IMR-90 (cell line): ENCODE data around the gene ITPKB. TPM values are rescaled to one million over a fixed set of nuclear protein-coding genes. Genes with fewer than 3 reads are reported as not detected.

Experiments used
- ATAC-seq: fragments of 200-7000 bp; cut with Tn5 transposase; 2 replicates; pipeline ENCODE4 v1.9.1; 2020; ENCODE audit warnings: low read depth, mild to moderate bottlenecking, moderate library complexity
- BruUV-seq: library from RNA; stranded (reverse); fragments of 400-500 nt; replicated peaks from 2 replicates; lab custom pipeline; 2021; lab: Mats Ljungman, UMichigan
- CTCF ChIA-PET: fragments of 300-600 bp; formaldehyde crosslinking; extraction: SDS; loops from one replicate; lab custom pipeline; 2021; ENCODE audit warnings: antibody characterized with exemption; lab: Yijun Ruan, JAX
- POLR2A ChIA-PET: fragments of 300-600 bp; sonication (Branson Sonifier 250); formaldehyde crosslinking; loops from one replicate; lab custom pipeline; 2022; ENCODE audit warnings: antibody characterized with exemption; ENCODE audit not compliant: unreplicated experiment; lab: Charles Lee
- DNase-seq: peaks from one replicate; pipeline ENCODE4 v3.0.0; 2013
- H2AFZ ChIP-seq: replicated peaks from 2 replicates; pipeline ENCODE3; 2013; ENCODE audit warnings: low read length, mild to moderate bottlenecking; ENCODE audit not compliant: poor library complexity
- H2AK5ac ChIP-seq: 2 replicates; pipeline ENCODE4 v1.6.1; 2013; ENCODE audit warnings: low read depth, low read length, inconsistent platforms
- H2AK9ac ChIP-seq: replicated peaks from 2 replicates; pipeline ENCODE3; 2013; ENCODE audit warnings: mild to moderate bottlenecking, low read depth, low read length, moderate library complexity; ENCODE audit not compliant: poor library complexity
- H2BK120ac ChIP-seq: 2 replicates; pipeline ENCODE4 v1.6.1; 2013; ENCODE audit warnings: low read depth, low read length, inconsistent platforms
- H2BK15ac ChIP-seq: 3 replicates; pipeline ENCODE4 v1.6.1; 2013; ENCODE audit warnings: low read depth, low read length, inconsistent platforms
- H2BK20ac ChIP-seq: 2 replicates; pipeline ENCODE4 v1.6.1; 2013; ENCODE audit warnings: low read depth, mild to moderate bottlenecking, inconsistent platforms, low read length, moderate library complexity
- H2BK5ac ChIP-seq: 2 replicates; pipeline ENCODE4 v1.6.1; 2013; ENCODE audit warnings: mild to moderate bottlenecking, low read depth, low read length, inconsistent platforms; ENCODE audit not compliant: poor library complexity, severe bottlenecking
- H3K14ac ChIP-seq: replicated peaks from 2 replicates; pipeline ENCODE4 v1.6.1; 2013; ENCODE audit warnings: low read depth, low read length, inconsistent platforms
- H3K18ac ChIP-seq: 2 replicates; pipeline ENCODE4 v1.6.1; 2013; ENCODE audit warnings: low read depth, low read length, control low read depth
- H3K23ac ChIP-seq: 2 replicates; pipeline ENCODE4 v1.6.1; 2013; ENCODE audit warnings: low read depth, low read length, inconsistent platforms
- H3K27ac ChIP-seq: 2 replicates; pipeline ENCODE4 v1.5.1; 2013; ENCODE audit warnings: mild to moderate bottlenecking, control low read depth, low read length; ENCODE audit not compliant: insufficient read depth
- H3K27me3 ChIP-seq: 2 replicates; pipeline ENCODE4 v1.6.1; 2013; ENCODE audit warnings: low read length; ENCODE audit not compliant: control insufficient read depth, insufficient read depth
- H3K36me3 ChIP-seq: 2 replicates; pipeline ENCODE4 v1.6.1; 2013; ENCODE audit warnings: low read length, mixed read lengths; ENCODE audit not compliant: control insufficient read depth, insufficient read depth
- H3K4ac ChIP-seq: 2 replicates; pipeline ENCODE4 v1.6.1; 2013; ENCODE audit warnings: low read depth, low read length, inconsistent platforms
- H3K4me1 ChIP-seq: 2 replicates; pipeline ENCODE4 v1.6.1; 2013; ENCODE audit warnings: low read length, mixed read lengths; ENCODE audit not compliant: control insufficient read depth, insufficient read depth
- H3K4me2 ChIP-seq: 2 replicates; pipeline ENCODE4 v1.6.1; 2013; ENCODE audit warnings: low read depth, mild to moderate bottlenecking, control low read depth, low read length, moderate library complexity
- H3K4me3 ChIP-seq: 2 replicates; pipeline ENCODE4 v1.5.1; 2013; ENCODE audit warnings: low read depth, mild to moderate bottlenecking, control low read depth, low read length, moderate library complexity; ENCODE audit not compliant: insufficient read depth
- H3K56ac ChIP-seq: 2 replicates; pipeline ENCODE4 v1.6.1; 2013; ENCODE audit warnings: low read length, inconsistent platforms; ENCODE audit not compliant: insufficient read depth; ENCODE audit errors: extremely low read depth
- H3K79me1 ChIP-seq, 2 experiments: 2 replicates each; pipeline ENCODE4 v1.6.1; 2013; ENCODE audit warnings: low read length in 2 of 2, inconsistent platforms in 1 of 2, low read depth in 1 of 2
- H3K9ac ChIP-seq: 2 replicates; pipeline ENCODE4 v1.6.1; 2013; ENCODE audit warnings: low read depth, low read length, control low read depth
- H3K9me1 ChIP-seq: 2 replicates; pipeline ENCODE4 v1.6.1; 2013; ENCODE audit warnings: low read length, inconsistent platforms; ENCODE audit not compliant: insufficient read depth
- H3K9me3 ChIP-seq: 2 replicates; pipeline ENCODE4 v1.6.1; 2013; ENCODE audit warnings: low read length; ENCODE audit not compliant: control insufficient read depth, insufficient read depth
- H4K20me1 ChIP-seq: 2 replicates; pipeline ENCODE4 v1.6.1; 2013; ENCODE audit warnings: low read length, inconsistent platforms; ENCODE audit not compliant: insufficient read depth
- H4K5ac ChIP-seq: 2 replicates; pipeline ENCODE4 v1.6.1; 2013; ENCODE audit warnings: mild to moderate bottlenecking, low read depth, low read length, control low read depth
- H4K8ac ChIP-seq, 2 experiments: 2 replicates each; pipeline ENCODE4 v1.6.1; 2013; ENCODE audit warnings: low read depth in 2 of 2, low read length in 2 of 2, control low read depth in 1 of 2, inconsistent platforms in 1 of 2
- H4K91ac ChIP-seq: 2 replicates; pipeline ENCODE4 v1.6.1; 2013; ENCODE audit warnings: low read depth, low read length, inconsistent platforms; ENCODE audit not compliant: insufficient read depth
- MAFK ChIP-seq: IDR thresholded peaks from 2 replicates; pipeline ENCODE4 v1.6.1; 2012; ENCODE audit warnings: low read depth, low read length, improper control_type of control experiment
- NFE2L2 ChIP-seq: fragments of 150-350 bp; IDR thresholded peaks from 2 replicates; pipeline ENCODE4 v1.6.1; 2016; ENCODE audit warnings: low read depth, mild to moderate bottlenecking, low read length
- WGBS, 2 experiments: methylation state at CpG; one replicate each; pipeline versions ENCODE4 v1.1.5 to v1.1.7; 2013; ENCODE audit warnings: missing lambda C conversion rate in 2 of 2; ENCODE audit not compliant: insufficient read length in 1 of 2; ENCODE audit errors: extremely low coverage in 2 of 2; 5-methylcytosine and 5-hydroxymethylcytosine counted together
- dilution Hi-C: fragments of 300-500 bp; cut with HindIII; formaldehyde crosslinking; loops from one replicate; pipeline ENCODE4 v1.14.3; 2018; ENCODE audit warnings: low sequenced_read_pairs; ENCODE audit not compliant: unreplicated experiment
- in situ Hi-C: fragments of 300-500 bp; cut with MboI; formaldehyde crosslinking; loops from 3 replicates; pipeline ENCODE4 v1.14.3; 2019; ENCODE audit warnings: low sequenced_read_pairs, inconsistent platforms, mixed read lengths
- intact Hi-C: fragments of 100-400 bp; cut with micrococcal nuclease; formaldehyde crosslinking; loops from 2 replicates; pipeline ENCODE4 v1.10.0; 2022
- polyA plus RNA-seq, 3 experiments: library from polyadenylated mRNA; depleted of rRNA; stranded (reverse); fragments of >200 nt; gene quantifications; 2 replicates each; pipeline ENCODE4 v1.2.3, GENCODE V29; 2012; ENCODE audit warnings: low replicate concordance in 1 of 3
- total RNA-seq: library from RNA; depleted of rRNA; stranded (reverse); fragments of >200 nt; gene quantifications from 2 replicates; pipeline ENCODE4 v1.2.3, GENCODE V29; 2012
- TF ChIP-seq, protein P1 (sequence below): conservative IDR thresholded peaks from 2 replicates; pipeline ENCODE4 v1.5.1; 2012; ENCODE audit warnings: mild to moderate bottlenecking, low read depth, low read length, improper control_type of control experiment

The ITPKB gene
- total and polyA plus RNA-seq, 2 of the 4 experiments (the other 2 are of a cell fraction): 0.72 to 1.4 TPM

DNA sequence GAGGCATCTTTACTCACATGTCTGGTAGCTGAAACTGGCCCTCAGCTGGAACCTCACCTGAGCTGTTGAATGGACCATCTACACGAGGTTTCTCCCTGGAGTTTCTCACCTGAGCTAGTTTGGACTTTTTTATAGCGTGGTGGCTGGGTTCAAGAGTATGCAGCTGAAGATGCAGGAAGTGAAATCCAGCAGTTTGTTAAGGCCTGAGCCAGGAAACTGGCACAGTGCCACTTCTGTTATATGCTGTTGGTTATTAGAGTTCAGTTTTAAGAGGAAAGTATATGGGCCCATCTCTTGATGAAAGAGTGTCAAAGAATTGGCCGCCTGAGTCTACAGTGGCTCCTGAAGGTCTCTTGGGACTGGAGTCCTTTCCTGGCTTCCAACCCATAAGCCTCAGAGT lies 154.9 kb downstream of the ITPKB start:
- no peak overlapping the region for H3K27ac ChIP-seq
- H2BK120ac ChIP-seq: no peak overlapping the region
- intact Hi-C loops (no loop called here), in situ Hi-C loops (no loop called here), dilution Hi-C loops (no loop called here)
- no peaks in the 10 kb centered on the region for H3K79me1 ChIP-seq
- no peak overlapping the region for H2BK5ac ChIP-seq
- TF ChIP-seq, protein P1, sequence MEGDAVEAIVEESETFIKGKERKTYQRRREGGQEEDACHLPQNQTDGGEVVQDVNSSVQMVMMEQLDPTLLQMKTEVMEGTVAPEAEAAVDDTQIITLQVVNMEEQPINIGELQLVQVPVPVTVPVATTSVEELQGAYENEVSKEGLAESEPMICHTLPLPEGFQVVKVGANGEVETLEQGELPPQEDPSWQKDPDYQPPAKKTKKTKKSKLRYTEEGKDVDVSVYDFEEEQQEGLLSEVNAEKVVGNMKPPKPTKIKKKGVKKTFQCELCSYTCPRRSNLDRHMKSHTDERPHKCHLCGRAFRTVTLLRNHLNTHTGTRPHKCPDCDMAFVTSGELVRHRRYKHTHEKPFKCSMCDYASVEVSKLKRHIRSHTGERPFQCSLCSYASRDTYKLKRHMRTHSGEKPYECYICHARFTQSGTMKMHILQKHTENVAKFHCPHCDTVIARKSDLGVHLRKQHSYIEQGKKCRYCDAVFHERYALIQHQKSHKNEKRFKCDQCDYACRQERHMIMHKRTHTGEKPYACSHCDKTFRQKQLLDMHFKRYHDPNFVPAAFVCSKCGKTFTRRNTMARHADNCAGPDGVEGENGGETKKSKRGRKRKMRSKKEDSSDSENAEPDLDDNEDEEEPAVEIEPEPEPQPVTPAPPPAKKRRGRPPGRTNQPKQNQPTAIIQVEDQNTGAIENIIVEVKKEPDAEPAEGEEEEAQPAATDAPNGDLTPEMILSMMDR: no peak
- no peak for TF ChIP-seq MAFK
- TF ChIP-seq NFE2L2: no peak
- H3K23ac ChIP-seq: no peak overlapping the region
- DNase-seq (no peak), ATAC-seq (no peak)
- no peak overlapping the region for H2BK15ac ChIP-seq
- ChIA-PET POLR2A (no interaction called here), CTCF (no interaction called here)
- no peak overlapping the region for H3K56ac ChIP-seq
- H3K14ac ChIP-seq: no peak overlapping the region
- no peak overlapping the region for H3K4ac ChIP-seq
- H2BK20ac ChIP-seq: no peak overlapping the region
- no peaks in the 10 kb centered on the region for H3K4me1 ChIP-seq
- H3K36me3 ChIP-seq: no peaks in the 10 kb centered on the region
- no peak overlapping the region for H3K4me3 ChIP-seq
- no peaks in the 10 kb centered on the region for H4K20me1 ChIP-seq
- no peak overlapping the region for H2AK5ac ChIP-seq
- H2AK9ac ChIP-seq: no peak overlapping the region
- no peaks in the 10 kb centered on the region for H3K9me1 ChIP-seq
- no TSS peak for BruUV-seq
- no peak overlapping the region for H2AFZ ChIP-seq
- H3K27me3 ChIP-seq: peaks cover 6% of the 10 kb centered on the region; the same call in 1 of the 2 replicates
- no peak overlapping the region for H4K5ac ChIP-seq
- no peak overlapping the region for H3K4me2 ChIP-seq
- no peak overlapping the region for H3K9ac ChIP-seq
- H4K8ac ChIP-seq: no peak overlapping the region
- H3K18ac ChIP-seq: no peak overlapping the region
- H3K9me3 ChIP-seq: no peaks in the 10 kb centered on the region; the same call in 1 of the 2 replicates
- WGBS, 2 experiments: 80% methylated on average over 1 of the region's 3 CpGs; no CpG with 5 or more reads in 1 of the 2 experiments
- H4K91ac ChIP-seq: no peak overlapping the region
